Occipital lobe (tissue), 2 donors: ENCODE results near the gene MAP2. TPM values are rescaled to one million over a fixed set of nuclear protein-coding genes. Genes with fewer than 3 reads are reported as not detected.
A peak's percentile ranks its signal among the peaks of the same experiment; 100 is the strongest.

Source experiments
- DNase-seq: peaks from one replicate; lab custom pipeline; 2025; lab: John Stamatoyannopoulos, UW
- total RNA-seq: library from RNA; depleted of rRNA; stranded (reverse); fragments of >200 nt; gene quantifications from one replicate; pipeline ENCODE4 v1.2.3, GENCODE V29; 2014

The MAP2 gene
- total RNA-seq, 1 donor from 2014 or later: 681 TPM

GRCh38 chr2:209424781-209425470 is 1.1 kb downstream of the MAP2 start:
- no peak for DNase-seq

GRCh38 chr2:209425471-209426071 is 1.7 kb downstream of the MAP2 start:
- DNase-seq: peak; percentile 9

GRCh38 chr2:209426432-209426831 is 2.6 kb downstream of the MAP2 start:
- no peak for DNase-seq

GRCh38 chr2:209431701-209432100 is 7.9 kb downstream of the MAP2 start:
- DNase-seq: no peak

GRCh38 chr2:209441541-209441940 is 17.7 kb downstream of the MAP2 start:
- DNase-seq: no peak

GRCh38 chr2:209442939-209443338 is 19.1 kb downstream of the MAP2 start:
- DNase-seq: no peak

GRCh38 chr2:209445485-209445884 is 21.6 kb downstream of the MAP2 start:
- no peak for DNase-seq

GRCh38 chr2:209451209-209451834 is 27.5 kb downstream of the MAP2 start:
- DNase-seq: no peak

- DNase-seq: no peak
Measured at GRCh38 chr2:209456489-209456888, 32.6 kb downstream of the MAP2 start.

GRCh38 chr2:209458008-209458979 is 34.4 kb downstream of the MAP2 start:
- no peak for DNase-seq

GRCh38 chr2:209459359-209459758 is 35.5 kb downstream of the MAP2 start:
- DNase-seq: no peak

GRCh38 chr2:209460151-209460761 is 36.4 kb downstream of the MAP2 start:
- DNase-seq: no peak

GRCh38 chr2:209463226-209463625 is 39.4 kb downstream of the MAP2 start:
- no peak for DNase-seq

GRCh38 chr2:209463835-209464234 is 40.0 kb downstream of the MAP2 start:
- no peak for DNase-seq

GRCh38 chr2:209468846-209469245 is 45.0 kb downstream of the MAP2 start:
- DNase-seq: no peak

- no peak for DNase-seq
Measured at GRCh38 chr2:209469481-209469880, 45.6 kb downstream of the MAP2 start.

GRCh38 chr2:209470466-209470865 is 46.6 kb downstream of the MAP2 start:
- no peak for DNase-seq

- DNase-seq: no peak
Measured at GRCh38 chr2:209471037-209471436, 47.2 kb downstream of the MAP2 start.

GRCh38 chr2:209472112-209472832 is 48.4 kb downstream of the MAP2 start:
- DNase-seq: no peak

- no peak for DNase-seq
Measured at GRCh38 chr2:209472871-209473270, 49.0 kb downstream of the MAP2 start.
